Stimulated activated naive CD4-positive, alpha-beta T cell treated with Interleukin-2 at 50 U/mL for 16 hours (primary cell): ENCODE results near the gene XKR7.
"Not testable (repeated sequence)": the region's sequence is repeated elsewhere in the genome, so short reads cannot be mapped to it uniquely, and the experiment has no call there.

ENCODE experiments used
- DNase-seq: peaks from one replicate; lab custom pipeline; 2025; lab: John Stamatoyannopoulos, UW

Gene XKR7

GRCh38 chr20:32017711-32018251 is 49.8 kb downstream of the XKR7 start:
- DNase-seq: peak; percentile 38

- peak; percentile 28 for DNase-seq
Measured at GRCh38 chr20:32018269-32019155, 50.6 kb downstream of the XKR7 start.

- DNase-seq: no peak
Measured at GRCh38 chr20:32019156-32019510, 51.2 kb downstream of the XKR7 start.

- DNase-seq: no peak
Measured at GRCh38 chr20:32019563-32020463, 51.9 kb downstream of the XKR7 start.

- DNase-seq: no peak
Measured at GRCh38 chr20:32021091-32021490, 53.1 kb downstream of the XKR7 start.

GRCh38 chr20:32024683-32025295 is 56.8 kb downstream of the XKR7 start:
- DNase-seq: no peak

- DNase-seq: no peak
Measured at GRCh38 chr20:32027643-32028042, 59.7 kb downstream of the XKR7 start.

- no peak for DNase-seq
Measured at GRCh38 chr20:32028647-32029372, 60.9 kb downstream of the XKR7 start.

GRCh38 chr20:32029561-32029960 is 61.6 kb downstream of the XKR7 start:
- no peak for DNase-seq

- DNase-seq: peak; percentile 45
Measured at GRCh38 chr20:32031007-32031958, 63.3 kb downstream of the XKR7 start.

- DNase-seq: no peak
Measured at GRCh38 chr20:32033316-32033715, 65.4 kb downstream of the XKR7 start.

- not testable (repeated sequence) for DNase-seq
Measured at GRCh38 chr20:32033721-32034120, 65.8 kb downstream of the XKR7 start.

- DNase-seq: no peak
Measured at GRCh38 chr20:32034581-32035425, 66.9 kb downstream of the XKR7 start.

- DNase-seq: no peak
Measured at GRCh38 chr20:32035426-32035779, 67.5 kb downstream of the XKR7 start.

- DNase-seq: no peak
Measured at GRCh38 chr20:32036252-32036651, 68.3 kb downstream of the XKR7 start.

- DNase-seq: no peak
Measured at GRCh38 chr20:32036716-32037485, 69.0 kb downstream of the XKR7 start.

- no peak for DNase-seq
Measured at GRCh38 chr20:32037929-32038328, 70.0 kb downstream of the XKR7 start.

GRCh38 chr20:32040142-32040953 is 72.4 kb downstream of the XKR7 start:
- no peak for DNase-seq
